HEK293 (cell line): ENCODE data around the gene BCDIN3D.

ENCODE experiments used
- HOXA7 ChIP-seq: sonication (generic); formaldehyde crosslinking; IDR thresholded peaks from 2 replicates; pipeline ENCODE4 v1.8.1; 2022; ENCODE audit warnings: missing genetic modification reagents, borderline replicate concordance
- KLF1 ChIP-seq: fragments of 450-650 bp; formaldehyde crosslinking; IDR thresholded peaks from 2 replicates; pipeline ENCODE4 v1.5.1; 2016; ENCODE audit warnings: missing biosample characterization, missing genetic modification characterization
- SP2 ChIP-seq: fragments of 450-650 bp; formaldehyde crosslinking; IDR thresholded peaks from 2 replicates; pipeline ENCODE4 v1.5.1; 2016; ENCODE audit warnings: missing biosample characterization, missing genetic modification characterization
- SP7 ChIP-seq: fragments of 450-650 bp; formaldehyde crosslinking; IDR thresholded peaks from 2 replicates; pipeline ENCODE4 v1.5.1; 2016; ENCODE audit warnings: missing biosample characterization, missing genetic modification characterization
- ZBTB20 ChIP-seq: fragments of 450-650 bp; formaldehyde crosslinking; IDR thresholded peaks from 2 replicates; pipeline ENCODE4 v1.5.1; 2016; ENCODE audit warnings: missing biosample characterization, missing genetic modification characterization
- ZFHX2 ChIP-seq: fragments of 450-650 bp; formaldehyde crosslinking; conservative IDR thresholded peaks from 2 replicates; pipeline ENCODE4 v1.5.1; 2016; ENCODE audit warnings: missing biosample characterization, missing genetic modification characterization
- ZFP3 ChIP-seq: fragments of 450-650 bp; formaldehyde crosslinking; IDR thresholded peaks from 2 replicates; pipeline ENCODE4 v1.5.1; 2016; ENCODE audit warnings: low read depth, missing biosample characterization, missing genetic modification characterization
- ZIC2 ChIP-seq: fragments of 450-650 bp; formaldehyde crosslinking; IDR thresholded peaks from 2 replicates; pipeline ENCODE4 v1.5.1; 2016; ENCODE audit warnings: missing biosample characterization, missing genetic modification characterization
- ZNF112 ChIP-seq: fragments of 450-650 bp; formaldehyde crosslinking; IDR thresholded peaks from 2 replicates; pipeline ENCODE4 v1.5.0; 2017; ENCODE audit warnings: missing biosample characterization, missing genetic modification characterization
- ZNF121 ChIP-seq: fragments of 450-650 bp; formaldehyde crosslinking; IDR thresholded peaks from 2 replicates; pipeline ENCODE4 v1.5.1; 2016; ENCODE audit warnings: missing biosample characterization, missing genetic modification characterization
- ZNF19 ChIP-seq: fragments of 450-650 bp; formaldehyde crosslinking; IDR thresholded peaks from 2 replicates; pipeline ENCODE4; 2016; ENCODE audit warnings: missing biosample characterization, missing genetic modification characterization, low read depth
- ZNF23 ChIP-seq: fragments of 450-650 bp; formaldehyde crosslinking; IDR thresholded peaks from 2 replicates; pipeline ENCODE4 v1.5.1; 2016; ENCODE audit warnings: missing biosample characterization, missing genetic modification characterization, borderline replicate concordance
- ZNF274 ChIP-seq, 2 experiments: fragments of 200-500 bp in 1 of 2; fragments of 450-650 bp in 1 of 2; sonication (Bioruptor generic) in 1 of 2; formaldehyde crosslinking in 1 of 2; IDR thresholded peaks; 2 replicates each; pipeline versions ENCODE4 v1.5.1 to v1.6.1; 2014 to 2016; ENCODE audit warnings: borderline replicate concordance in 1 of 2, inconsistent platforms in 1 of 2, low read length in 1 of 2, missing biosample characterization in 1 of 2, missing genetic modification characterization in 1 of 2
- ZNF350 ChIP-seq: fragments of 450-650 bp; formaldehyde crosslinking; IDR thresholded peaks from 2 replicates; pipeline ENCODE4 v1.5.0; 2017; ENCODE audit warnings: missing biosample characterization, mild to moderate bottlenecking, missing genetic modification characterization
- ZNF610 ChIP-seq: fragments of 450-650 bp; formaldehyde crosslinking; IDR thresholded peaks from 2 replicates; pipeline ENCODE4 v1.5.1; 2016; ENCODE audit warnings: missing biosample characterization, missing genetic modification characterization, borderline replicate concordance
- ZNF664 ChIP-seq: fragments of 450-650 bp; formaldehyde crosslinking; IDR thresholded peaks from 2 replicates; pipeline ENCODE4 v1.5.1; 2016; ENCODE audit warnings: missing biosample characterization, missing genetic modification characterization
- ZXDB ChIP-seq: fragments of 450-650 bp; formaldehyde crosslinking; IDR thresholded peaks from 2 replicates; pipeline ENCODE4 v1.5.1; 2016; ENCODE audit warnings: missing biosample characterization, missing genetic modification characterization
- TF ChIP-seq, protein P1 (sequence below): fragments of 450-650 bp; formaldehyde crosslinking; IDR thresholded peaks from 2 replicates; pipeline ENCODE4 v1.5.1; 2016; ENCODE audit warnings: missing biosample characterization, missing genetic modification characterization
- TF ChIP-seq, protein P2 (sequence below): fragments of 450-650 bp; formaldehyde crosslinking; conservative IDR thresholded peaks from 2 replicates; pipeline ENCODE4 v1.5.1; 2016; ENCODE audit warnings: low read depth, missing biosample characterization, missing genetic modification characterization
- TF ChIP-seq, protein P3 (sequence below): fragments of 450-650 bp; formaldehyde crosslinking; IDR thresholded peaks from 2 replicates; pipeline ENCODE4 v1.5.1; 2016; ENCODE audit warnings: missing biosample characterization, missing genetic modification characterization
- TF ChIP-seq, protein P4 (sequence below): fragments of 450-650 bp; IDR thresholded peaks from 2 replicates; pipeline ENCODE4 v1.5.1; 2018; ENCODE audit warnings: missing biosample characterization, mild to moderate bottlenecking, missing genetic modification characterization
- TF ChIP-seq, protein P5 (sequence below): fragments of 450-650 bp; formaldehyde crosslinking; IDR thresholded peaks from 2 replicates; pipeline ENCODE4 v1.5.1; 2016; ENCODE audit warnings: missing biosample characterization, missing genetic modification characterization
- TF ChIP-seq, protein P6 (sequence below): fragments of 450-650 bp; formaldehyde crosslinking; IDR thresholded peaks from 2 replicates; pipeline ENCODE4 v1.5.1; 2016; ENCODE audit warnings: missing biosample characterization, missing genetic modification characterization
- TF ChIP-seq, protein P7 (sequence below): fragments of 450-650 bp; formaldehyde crosslinking; IDR thresholded peaks from 2 replicates; pipeline ENCODE4 v1.5.1; 2016; ENCODE audit warnings: missing biosample characterization, missing genetic modification characterization, low read depth

Gene BCDIN3D

DNA sequence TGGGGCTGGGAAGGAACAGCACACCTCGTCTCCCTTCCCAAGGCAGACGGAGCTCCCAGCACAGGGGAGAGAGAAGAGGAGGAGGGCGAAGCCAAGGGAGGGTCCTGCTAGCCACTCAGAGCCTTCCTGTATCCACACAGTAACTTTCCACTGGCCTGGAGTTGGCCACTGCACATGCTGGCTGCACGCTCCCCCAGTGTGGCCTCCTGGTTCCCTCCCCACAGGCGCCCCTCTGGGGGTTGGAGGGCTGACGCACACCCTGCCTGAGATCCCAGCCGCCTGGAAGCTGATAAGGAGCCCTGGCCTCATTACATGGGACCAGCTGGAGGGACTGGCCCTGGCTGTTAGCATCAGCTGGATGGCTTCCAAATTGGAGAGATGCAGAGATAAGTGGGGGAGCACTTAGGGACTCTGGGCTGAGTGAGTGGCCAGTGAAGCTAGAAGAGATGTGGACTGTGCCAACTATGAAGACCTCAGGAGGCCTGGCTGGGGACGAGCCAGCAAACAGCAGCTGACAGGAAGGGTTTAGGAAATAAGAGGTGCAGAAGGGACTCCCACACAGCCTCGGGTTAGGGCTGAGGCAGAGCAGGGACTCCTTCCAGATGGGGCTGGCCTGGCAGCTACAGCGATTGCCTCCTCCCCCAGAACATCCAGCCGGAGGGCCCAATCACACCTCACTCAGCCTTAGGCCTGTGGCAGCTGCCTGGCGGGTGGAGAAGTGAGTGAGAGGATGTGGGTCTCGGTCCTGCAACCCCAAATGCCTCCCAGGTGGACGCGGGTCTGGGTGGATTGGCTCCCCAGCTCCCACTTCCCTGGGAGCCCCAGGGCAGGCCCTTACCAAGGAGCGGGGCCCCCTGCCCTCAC lies 26.3 kb upstream of the BCDIN3D start (continued):
- TF ChIP-seq, protein P1, sequence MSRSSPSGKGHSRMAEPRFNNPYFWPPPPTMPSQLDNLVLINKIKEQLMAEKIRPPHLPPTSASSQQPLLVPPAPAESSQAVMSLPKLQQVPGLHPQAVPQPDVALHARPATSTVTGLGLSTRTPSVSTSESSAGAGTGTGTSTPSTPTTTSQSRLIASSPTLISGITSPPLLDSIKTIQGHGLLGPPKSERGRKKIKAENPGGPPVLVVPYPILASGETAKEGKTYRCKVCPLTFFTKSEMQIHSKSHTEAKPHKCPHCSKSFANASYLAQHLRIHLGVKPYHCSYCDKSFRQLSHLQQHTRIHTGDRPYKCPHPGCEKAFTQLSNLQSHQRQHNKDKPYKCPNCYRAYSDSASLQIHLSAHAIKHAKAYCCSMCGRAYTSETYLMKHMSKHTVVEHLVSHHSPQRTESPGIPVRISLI, result no peak
- TF ChIP-seq, protein P2, sequence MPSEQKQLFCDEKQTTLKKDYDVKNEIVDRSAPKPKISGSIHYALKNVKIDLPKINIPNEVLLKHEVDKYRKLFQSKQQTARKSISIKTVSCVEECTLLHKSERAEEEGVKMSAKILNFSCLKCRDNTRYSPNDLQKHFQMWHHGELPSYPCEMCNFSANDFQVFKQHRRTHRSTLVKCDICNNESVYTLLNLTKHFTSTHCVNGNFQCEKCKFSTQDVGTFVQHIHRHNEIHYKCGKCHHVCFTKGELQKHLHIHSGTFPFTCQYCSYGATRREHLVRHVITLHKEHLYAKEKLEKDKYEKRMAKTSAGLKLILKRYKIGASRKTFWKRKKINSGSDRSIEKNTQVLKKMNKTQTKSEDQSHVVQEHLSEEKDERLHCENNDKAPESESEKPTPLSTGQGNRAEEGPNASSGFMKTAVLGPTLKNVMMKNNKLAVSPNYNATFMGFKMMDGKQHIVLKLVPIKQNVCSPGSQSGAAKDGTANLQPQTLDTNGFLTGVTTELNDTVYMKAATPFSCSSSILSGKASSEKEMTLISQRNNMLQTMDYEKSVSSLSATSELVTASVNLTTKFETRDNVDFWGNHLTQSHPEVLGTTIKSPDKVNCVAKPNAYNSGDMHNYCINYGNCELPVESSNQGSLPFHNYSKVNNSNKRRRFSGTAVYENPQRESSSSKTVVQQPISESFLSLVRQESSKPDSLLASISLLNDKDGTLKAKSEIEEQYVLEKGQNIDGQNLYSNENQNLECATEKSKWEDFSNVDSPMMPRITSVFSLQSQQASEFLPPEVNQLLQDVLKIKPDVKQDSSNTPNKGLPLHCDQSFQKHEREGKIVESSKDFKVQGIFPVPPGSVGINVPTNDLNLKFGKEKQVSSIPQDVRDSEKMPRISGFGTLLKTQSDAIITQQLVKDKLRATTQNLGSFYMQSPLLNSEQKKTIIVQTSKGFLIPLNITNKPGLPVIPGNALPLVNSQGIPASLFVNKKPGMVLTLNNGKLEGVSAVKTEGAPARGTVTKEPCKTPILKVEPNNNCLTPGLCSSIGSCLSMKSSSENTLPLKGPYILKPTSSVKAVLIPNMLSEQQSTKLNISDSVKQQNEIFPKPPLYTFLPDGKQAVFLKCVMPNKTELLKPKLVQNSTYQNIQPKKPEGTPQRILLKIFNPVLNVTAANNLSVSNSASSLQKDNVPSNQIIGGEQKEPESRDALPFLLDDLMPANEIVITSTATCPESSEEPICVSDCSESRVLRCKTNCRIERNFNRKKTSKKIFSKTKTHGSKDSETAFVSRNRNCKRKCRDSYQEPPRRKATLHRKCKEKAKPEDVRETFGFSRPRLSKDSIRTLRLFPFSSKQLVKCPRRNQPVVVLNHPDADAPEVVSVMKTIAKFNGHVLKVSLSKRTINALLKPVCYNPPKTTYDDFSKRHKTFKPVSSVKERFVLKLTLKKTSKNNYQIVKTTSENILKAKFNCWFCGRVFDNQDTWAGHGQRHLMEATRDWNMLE (tag by site-specific recombination), result 0 out of 2 replicates have a peak, but pooled peaks have one; percentile 31
- no peak for TF ChIP-seq ZFP3 (tag by site-specific recombination)
- TF ChIP-seq, protein P3, sequence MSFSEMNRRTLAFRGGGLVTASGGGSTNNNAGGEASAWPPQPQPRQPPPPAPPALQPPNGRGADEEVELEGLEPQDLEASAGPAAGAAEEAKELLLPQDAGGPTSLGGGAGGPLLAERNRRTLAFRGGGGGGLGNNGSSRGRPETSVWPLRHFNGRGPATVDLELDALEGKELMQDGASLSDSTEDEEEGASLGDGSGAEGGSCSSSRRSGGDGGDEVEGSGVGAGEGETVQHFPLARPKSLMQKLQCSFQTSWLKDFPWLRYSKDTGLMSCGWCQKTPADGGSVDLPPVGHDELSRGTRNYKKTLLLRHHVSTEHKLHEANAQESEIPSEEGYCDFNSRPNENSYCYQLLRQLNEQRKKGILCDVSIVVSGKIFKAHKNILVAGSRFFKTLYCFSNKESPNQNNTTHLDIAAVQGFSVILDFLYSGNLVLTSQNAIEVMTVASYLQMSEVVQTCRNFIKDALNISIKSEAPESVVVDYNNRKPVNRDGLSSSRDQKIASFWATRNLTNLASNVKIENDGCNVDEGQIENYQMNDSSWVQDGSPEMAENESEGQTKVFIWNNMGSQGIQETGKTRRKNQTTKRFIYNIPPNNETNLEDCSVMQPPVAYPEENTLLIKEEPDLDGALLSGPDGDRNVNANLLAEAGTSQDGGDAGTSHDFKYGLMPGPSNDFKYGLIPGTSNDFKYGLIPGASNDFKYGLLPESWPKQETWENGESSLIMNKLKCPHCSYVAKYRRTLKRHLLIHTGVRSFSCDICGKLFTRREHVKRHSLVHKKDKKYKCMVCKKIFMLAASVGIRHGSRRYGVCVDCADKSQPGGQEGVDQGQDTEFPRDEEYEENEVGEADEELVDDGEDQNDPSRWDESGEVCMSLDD (tag by site-specific recombination), result peak; percentile 86
- TF ChIP-seq, protein P4, sequence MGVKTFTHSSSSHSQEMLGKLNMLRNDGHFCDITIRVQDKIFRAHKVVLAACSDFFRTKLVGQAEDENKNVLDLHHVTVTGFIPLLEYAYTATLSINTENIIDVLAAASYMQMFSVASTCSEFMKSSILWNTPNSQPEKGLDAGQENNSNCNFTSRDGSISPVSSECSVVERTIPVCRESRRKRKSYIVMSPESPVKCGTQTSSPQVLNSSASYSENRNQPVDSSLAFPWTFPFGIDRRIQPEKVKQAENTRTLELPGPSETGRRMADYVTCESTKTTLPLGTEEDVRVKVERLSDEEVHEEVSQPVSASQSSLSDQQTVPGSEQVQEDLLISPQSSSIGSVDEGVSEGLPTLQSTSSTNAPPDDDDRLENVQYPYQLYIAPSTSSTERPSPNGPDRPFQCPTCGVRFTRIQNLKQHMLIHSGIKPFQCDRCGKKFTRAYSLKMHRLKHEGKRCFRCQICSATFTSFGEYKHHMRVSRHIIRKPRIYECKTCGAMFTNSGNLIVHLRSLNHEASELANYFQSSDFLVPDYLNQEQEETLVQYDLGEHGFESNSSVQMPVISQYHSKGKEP, result peak; percentile 42
- TF ChIP-seq, protein P5, sequence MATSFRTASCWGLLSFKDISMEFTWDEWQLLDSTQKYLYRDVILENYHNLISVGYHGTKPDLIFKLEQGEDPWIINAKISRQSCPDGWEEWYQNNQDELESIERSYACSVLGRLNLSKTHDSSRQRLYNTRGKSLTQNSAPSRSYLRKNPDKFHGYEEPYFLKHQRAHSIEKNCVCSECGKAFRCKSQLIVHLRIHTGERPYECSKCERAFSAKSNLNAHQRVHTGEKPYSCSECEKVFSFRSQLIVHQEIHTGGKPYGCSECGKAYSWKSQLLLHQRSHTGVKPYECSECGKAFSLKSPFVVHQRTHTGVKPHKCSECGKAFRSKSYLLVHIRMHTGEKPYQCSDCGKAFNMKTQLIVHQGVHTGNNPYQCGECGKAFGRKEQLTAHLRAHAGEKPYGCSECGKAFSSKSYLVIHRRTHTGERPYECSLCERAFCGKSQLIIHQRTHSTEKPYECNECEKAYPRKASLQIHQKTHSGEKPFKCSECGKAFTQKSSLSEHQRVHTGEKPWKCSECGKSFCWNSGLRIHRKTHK (tag by site-specific recombination), result no peak
- peak; percentile 75 for TF ChIP-seq ZBTB20 (tag by site-specific recombination)
- no peak for TF ChIP-seq ZNF23 (tag by site-specific recombination)
- TF ChIP-seq ZFHX2 (tag by site-specific recombination), result peak; percentile 60
- peak; percentile 95 for TF ChIP-seq ZXDB (tag by site-specific recombination)
- peak; percentile 76; the same call in 1 of the 2 replicates for TF ChIP-seq ZNF610
- no peak for TF ChIP-seq HOXA7 (CRISPR knock-in tag)
- TF ChIP-seq ZNF664 (tag by site-specific recombination), result no peak
- TF ChIP-seq ZNF121 (tag by site-specific recombination), result peak; percentile 99
- TF ChIP-seq ZIC2 (tag by site-specific recombination), result peak; percentile 100
- TF ChIP-seq, protein P6, sequence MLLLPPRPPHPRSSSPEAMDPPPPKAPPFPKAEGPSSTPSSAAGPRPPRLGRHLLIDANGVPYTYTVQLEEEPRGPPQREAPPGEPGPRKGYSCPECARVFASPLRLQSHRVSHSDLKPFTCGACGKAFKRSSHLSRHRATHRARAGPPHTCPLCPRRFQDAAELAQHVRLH (tag by site-specific recombination), result no peak
- TF ChIP-seq ZNF274 (IDR thresholded peaks at IDR 0.05; ENCODE audit: low read length), result no peak
- TF ChIP-seq ZNF274 (tag by site-specific recombination; IDR thresholded peaks at IDR 0.05; ENCODE audit: borderline replicate concordance), result no peak
- TF ChIP-seq ZNF112 (tag by site-specific recombination), result no peak
- TF ChIP-seq, protein P7, sequence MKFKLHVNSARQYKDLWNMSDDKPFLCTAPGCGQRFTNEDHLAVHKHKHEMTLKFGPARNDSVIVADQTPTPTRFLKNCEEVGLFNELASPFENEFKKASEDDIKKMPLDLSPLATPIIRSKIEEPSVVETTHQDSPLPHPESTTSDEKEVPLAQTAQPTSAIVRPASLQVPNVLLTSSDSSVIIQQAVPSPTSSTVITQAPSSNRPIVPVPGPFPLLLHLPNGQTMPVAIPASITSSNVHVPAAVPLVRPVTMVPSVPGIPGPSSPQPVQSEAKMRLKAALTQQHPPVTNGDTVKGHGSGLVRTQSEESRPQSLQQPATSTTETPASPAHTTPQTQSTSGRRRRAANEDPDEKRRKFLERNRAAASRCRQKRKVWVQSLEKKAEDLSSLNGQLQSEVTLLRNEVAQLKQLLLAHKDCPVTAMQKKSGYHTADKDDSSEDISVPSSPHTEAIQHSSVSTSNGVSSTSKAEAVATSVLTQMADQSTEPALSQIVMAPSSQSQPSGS, result 0 out of 2 replicates have a peak, but pooled peaks have one; percentile 6
- no peak for TF ChIP-seq ZNF350 (tag by site-specific recombination)
- no peak for TF ChIP-seq ZNF19
- peak; percentile 96 for TF ChIP-seq SP7
- TF ChIP-seq SP2 (tag by site-specific recombination), result peak; percentile 47
- TF ChIP-seq KLF1 (tag by site-specific recombination), result no peak; the same call in 1 of the 2 replicates
